CD14-positive monocyte (primary cell): Measurements from ENCODE around the gene SIGLEC8. TPM values are rescaled to one million over a fixed set of nuclear protein-coding genes. Genes with fewer than 3 reads are reported as not detected.

Experiments used
- DNase-seq, 3 donors: peaks; one replicate each; pipeline ENCODE4 v3.0.0-alpha.2; 2011 to 2022
- H2AFZ ChIP-seq: 2 replicates; pipeline ENCODE4 v1.6.0; 2012; ENCODE audit warnings: mild to moderate bottlenecking, low read depth, low read length, inconsistent platforms; ENCODE audit not compliant: insufficient read depth, poor library complexity, severe bottlenecking
- H3K27ac ChIP-seq, 2 donors: 1 replicate in 1 of 2; 2 replicates in 1 of 2; pipeline ENCODE4 v1.5.1; 2012 to 2013; ENCODE audit warnings: low read length in 2 of 2, control low read depth in 1 of 2, inconsistent platforms in 1 of 2, low read depth in 1 of 2, mild to moderate bottlenecking in 1 of 2
- H3K27me3 ChIP-seq, 2 donors: one replicate each; pipeline versions ENCODE4 v1.6.0 to v1.6.1; 2011 to 2013; ENCODE audit warnings: low read length in 2 of 2; ENCODE audit not compliant: control insufficient read depth in 2 of 2, insufficient read depth in 2 of 2
- H3K36me3 ChIP-seq, 2 donors: replicated peaks in 1 of 2; 1 replicate in 1 of 2; 2 replicates in 1 of 2; pipeline versions ENCODE4 v1.5.1 to v1.6.1; 2012 to 2013; ENCODE audit warnings: low read length in 2 of 2, control low read depth in 1 of 2, inconsistent platforms in 1 of 2, mild to moderate bottlenecking in 1 of 2; ENCODE audit not compliant: insufficient read depth in 2 of 2, control insufficient read depth in 1 of 2
- H3K4me1 ChIP-seq, 2 donors: 1 replicate in 1 of 2; 2 replicates in 1 of 2; pipeline versions ENCODE4 v1.5.1 to v1.6.1; 2012 to 2013; ENCODE audit warnings: low read length in 2 of 2, control low read depth in 1 of 2, inconsistent platforms in 1 of 2, mild to moderate bottlenecking in 1 of 2, moderate library complexity in 1 of 2; ENCODE audit not compliant: insufficient read depth in 2 of 2, control insufficient read depth in 1 of 2
- H3K4me2 ChIP-seq: replicated peaks from 2 replicates; pipeline ENCODE3; 2012; ENCODE audit warnings: low read length, moderate library complexity, mild to moderate bottlenecking; ENCODE audit not compliant: poor library complexity, severe bottlenecking; ENCODE audit errors: extremely low read depth
- H3K4me3 ChIP-seq, 3 experiments: fragments of 200-600 bp in 1 of 3; sonication (generic) in 1 of 3; replicated peaks in 1 of 3; 1 replicate in 2 of 3; 2 replicates in 1 of 3; pipeline ENCODE4 v1.5.1; 2011 to 2013; ENCODE audit warnings: low read length in 3 of 3, mild to moderate bottlenecking in 3 of 3, control low read depth in 2 of 3, low read depth in 2 of 3, inconsistent platforms in 1 of 3, moderate library complexity in 1 of 3
- H3K79me2 ChIP-seq: 2 replicates; pipeline ENCODE4 v1.6.0; 2012; ENCODE audit warnings: mild to moderate bottlenecking, control low read depth, inconsistent platforms, low read length, moderate library complexity; ENCODE audit not compliant: insufficient read depth
- H3K9ac ChIP-seq: 2 replicates; pipeline ENCODE4 v1.6.0; 2017; ENCODE audit warnings: low read length, mild to moderate bottlenecking; ENCODE audit not compliant: insufficient read depth, poor library complexity, severe bottlenecking
- H3K9me3 ChIP-seq, 2 donors: replicated peaks in 1 of 2; 1 replicate in 1 of 2; 2 replicates in 1 of 2; pipeline versions ENCODE4 v1.5.1 to v1.6.1; 2012 to 2013; ENCODE audit warnings: low read length in 2 of 2, control low read depth in 1 of 2; ENCODE audit not compliant: control insufficient read depth in 1 of 2, insufficient read depth in 1 of 2
- H4K20me1 ChIP-seq: 2 replicates; pipeline ENCODE4 v1.6.0; 2012; ENCODE audit warnings: mild to moderate bottlenecking, low read length, control low read depth, moderate library complexity; ENCODE audit not compliant: insufficient read depth
- H3K27ac Mint-ChIP-seq, 7 donors: one replicate each; pipeline ENCODE4 v1.8.0; 2020; ENCODE audit warnings: mild to moderate bottlenecking in 7 of 7, mixed read lengths in 7 of 7, moderate library complexity in 6 of 7, inconsistent platforms in 2 of 7
- H3K27me3 Mint-ChIP-seq, 3 donors: one replicate each; pipeline ENCODE4 v1.8.0; 2021 to 2022; ENCODE audit warnings: low read depth in 3 of 3, mild to moderate bottlenecking in 3 of 3, mixed read lengths in 3 of 3, moderate library complexity in 3 of 3, inconsistent platforms in 1 of 3
- H3K36me3 Mint-ChIP-seq, 2 donors: one replicate each; pipeline ENCODE4 v1.8.0; 2020; ENCODE audit warnings: mixed read lengths in 2 of 2, inconsistent platforms in 1 of 2, mild to moderate bottlenecking in 1 of 2
- H3K4me1 Mint-ChIP-seq: one replicate; pipeline ENCODE4 v1.8.0; 2020; ENCODE audit warnings: mild to moderate bottlenecking, mixed read lengths
- H3K4me3 Mint-ChIP-seq, 2 donors: one replicate each; pipeline ENCODE4 v1.8.0; 2020; ENCODE audit warnings: mild to moderate bottlenecking in 2 of 2, mixed read lengths in 2 of 2, moderate library complexity in 1 of 2
- H3K9me3 Mint-ChIP-seq, 7 donors: one replicate each; pipeline ENCODE4 v1.8.0; 2020 to 2022; ENCODE audit warnings: mixed read lengths in 7 of 7, mild to moderate bottlenecking in 6 of 7, moderate library complexity in 6 of 7, inconsistent platforms in 2 of 7
- WGBS: methylation state at CpG from one replicate; pipeline ENCODE4 v1.1.5; 2013; ENCODE audit warnings: missing lambda C conversion rate; ENCODE audit not compliant: insufficient coverage; 5-methylcytosine and 5-hydroxymethylcytosine counted together
- intact Hi-C, 2 donors: fragments of 100-400 bp; cut with micrococcal nuclease; formaldehyde crosslinking; loops; one replicate each; pipeline versions ENCODE4 v1.15.0 to v1.15.1; 2023
- polyA plus RNA-seq, 3 donors: library from polyadenylated mRNA; depleted of rRNA in 1 of 3; unstranded in 2 of 3; stranded (reverse) in 1 of 3; fragments of 300-500 nt in 2 of 3; fragments of >200 nt in 1 of 3; fragmentation: Illumina TruSeq in 2 of 3; gene quantifications; 1 replicate in 2 of 3; 2 replicates in 1 of 3; pipeline ENCODE4 v1.2.3, GENCODE V29; 2012 to 2021
- small RNA-seq: library from RNA; depleted of rRNA; stranded (forward); fragments of <200 nt; gene quantifications from one replicate; pipeline ENCODE3, GENCODE V24; 2012; ENCODE audit warnings: low read depth; ENCODE audit not compliant: insufficient read length
- TF ChIP-seq, protein P1 (sequence below): fragments of 200-600 bp; IDR thresholded peaks from one replicate; pipeline ENCODE4 v1.8.0; 2022; ENCODE audit warnings: antibody characterized with exemption, mild to moderate bottlenecking

The SIGLEC8 gene
- polyA plus RNA-seq, 3 donors: not detected

DNA sequence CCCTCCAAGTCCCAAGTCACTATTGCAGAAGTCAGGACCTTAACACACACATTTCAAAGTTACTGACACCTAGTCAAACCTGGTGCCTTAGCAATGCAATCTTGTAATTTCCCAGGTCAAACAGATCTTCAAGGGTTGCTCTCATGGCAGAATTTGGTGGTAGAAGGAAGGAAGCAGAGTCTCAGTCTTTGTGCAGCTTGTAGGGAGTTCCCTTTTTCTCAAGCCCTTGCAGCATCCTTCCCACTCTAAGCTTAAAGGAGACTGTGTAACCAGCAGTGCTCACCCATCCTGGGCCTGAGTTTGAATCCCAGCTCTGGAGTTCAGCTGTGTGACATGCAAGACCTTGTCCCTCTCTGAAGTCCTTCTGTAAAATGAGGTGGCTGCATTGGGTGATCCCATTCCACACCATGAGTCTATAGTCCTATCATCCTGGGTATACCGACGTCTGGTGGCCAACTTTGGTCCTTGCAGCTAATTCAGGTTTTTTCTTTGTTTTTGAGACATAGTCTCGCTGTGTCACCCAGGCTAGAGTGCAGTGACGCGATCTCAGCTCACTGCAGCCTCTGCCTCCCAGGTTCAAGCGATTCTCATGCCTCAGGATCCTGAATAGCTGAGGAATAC lies 50.6 kb downstream of the SIGLEC8 start:
- TF ChIP-seq, protein P1, sequence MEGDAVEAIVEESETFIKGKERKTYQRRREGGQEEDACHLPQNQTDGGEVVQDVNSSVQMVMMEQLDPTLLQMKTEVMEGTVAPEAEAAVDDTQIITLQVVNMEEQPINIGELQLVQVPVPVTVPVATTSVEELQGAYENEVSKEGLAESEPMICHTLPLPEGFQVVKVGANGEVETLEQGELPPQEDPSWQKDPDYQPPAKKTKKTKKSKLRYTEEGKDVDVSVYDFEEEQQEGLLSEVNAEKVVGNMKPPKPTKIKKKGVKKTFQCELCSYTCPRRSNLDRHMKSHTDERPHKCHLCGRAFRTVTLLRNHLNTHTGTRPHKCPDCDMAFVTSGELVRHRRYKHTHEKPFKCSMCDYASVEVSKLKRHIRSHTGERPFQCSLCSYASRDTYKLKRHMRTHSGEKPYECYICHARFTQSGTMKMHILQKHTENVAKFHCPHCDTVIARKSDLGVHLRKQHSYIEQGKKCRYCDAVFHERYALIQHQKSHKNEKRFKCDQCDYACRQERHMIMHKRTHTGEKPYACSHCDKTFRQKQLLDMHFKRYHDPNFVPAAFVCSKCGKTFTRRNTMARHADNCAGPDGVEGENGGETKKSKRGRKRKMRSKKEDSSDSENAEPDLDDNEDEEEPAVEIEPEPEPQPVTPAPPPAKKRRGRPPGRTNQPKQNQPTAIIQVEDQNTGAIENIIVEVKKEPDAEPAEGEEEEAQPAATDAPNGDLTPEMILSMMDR: peak; percentile 32
- H3K27ac Mint-ChIP-seq: peak overlapping the region; percentile 88 to 98 (median 95)
- Histone ChIP-seq H4K20me1 (no peaks in the 10 kb centered on the region), H3K4me2 (peak overlapping the region; percentile 47), H3K27me3 (no peaks in the 10 kb centered on the region), H3K79me2 (no peaks in the 10 kb centered on the region), H3K4me3 (peak overlapping the region in 1 of 3 experiments; percentile 51), H3K9me3 (peaks cover 2 to 11% of the 10 kb centered on the region in 2 donors), H3K4me1 (peaks cover 48 to 50% of the 10 kb centered on the region in 2 donors), H3K9ac (peak overlapping the region; percentile 48), H3K36me3 (peaks cover 3 to 10% of the 10 kb centered on the region in 2 donors), H2AFZ (no peak overlapping the region), H3K27ac (peak overlapping the region; percentile 85 to 92)
- H3K4me3 Mint-ChIP-seq: peak overlapping the region in 1 of 2 donors; percentile 26
- peaks cover 0 to 2% (median 0%) of the 10 kb centered on the region in 3 donors for H3K27me3 Mint-ChIP-seq
- H3K4me1 Mint-ChIP-seq: peaks cover 45% of the 10 kb centered on the region
- peak; percentile 88 to 98 (median 92) for DNase-seq
- peaks cover 16 to 31% of the 10 kb centered on the region in 2 donors for H3K36me3 Mint-ChIP-seq
- intact Hi-C loops: no loop called here
- WGBS: 47% methylated on average over 5 of the region's 6 CpGs
- peaks cover 6 to 18% (median 12%) of the 10 kb centered on the region in 7 donors for H3K9me3 Mint-ChIP-seq

DNA sequence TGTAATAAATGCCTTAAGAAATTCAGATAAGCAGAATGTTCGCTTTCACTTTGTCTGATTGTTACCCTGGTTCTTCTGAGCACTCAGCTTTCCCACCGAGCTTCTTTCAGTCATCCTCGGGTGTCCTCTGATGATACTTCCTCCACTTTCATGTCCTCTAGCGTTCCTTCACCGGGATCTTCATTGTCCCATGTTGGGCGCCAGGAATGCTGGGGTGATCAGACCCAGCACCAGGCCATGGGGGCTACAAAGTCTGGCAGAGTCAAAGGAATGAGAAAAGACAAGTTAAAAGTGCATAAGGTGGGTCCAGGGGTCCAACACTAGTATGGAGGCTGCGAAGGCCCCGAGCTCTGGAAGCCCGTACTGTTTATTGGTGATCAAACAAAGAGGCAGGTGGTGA lies 56.1 kb downstream of the SIGLEC8 start:
- H4K20me1 ChIP-seq: no peaks in the 10 kb centered on the region
- 98% methylated on average over 9 of the region's 9 CpGs for WGBS
- Mint-ChIP-seq H3K4me3 (no peak overlapping the region), H3K27me3 (peaks cover 0 to 2% (median 0%) of the 10 kb centered on the region in 3 donors), H3K36me3 (peaks cover 5 to 18% of the 10 kb centered on the region in 2 donors), H3K27ac (no peak overlapping the region), H3K4me1 (peaks cover 22% of the 10 kb centered on the region), H3K9me3 (peaks cover 19 to 29% (median 25%) of the 10 kb centered on the region in 7 donors)
- TF ChIP-seq, protein P1: no peak
- intact Hi-C loops: no loop called here
- no peak overlapping the region for H3K27ac ChIP-seq
- H3K9me3 ChIP-seq: peaks cover 16 to 26% of the 10 kb centered on the region in 2 donors
- no peak for DNase-seq
- H3K36me3 ChIP-seq: no peaks in the 10 kb centered on the region
- H3K4me3 ChIP-seq: no peak overlapping the region
- H3K27me3 ChIP-seq: no peaks in the 10 kb centered on the region
- H3K79me2 ChIP-seq: peaks cover 3% of the 10 kb centered on the region
- no peak overlapping the region for H3K9ac ChIP-seq
- no peak overlapping the region for H2AFZ ChIP-seq
- H3K4me2 ChIP-seq: no peak overlapping the region
- H3K4me1 ChIP-seq: peaks cover 22 to 23% of the 10 kb centered on the region in 2 donors

Small RNAs within 50 kb of the gene (small RNA-seq; reads per million reads assigned to genes)
- gene AC020914.3: not detected
- not detected for gene AC020914.5

Other genes with a start within 250 kb of the SIGLEC8 start
- 100 to 1,000 TPM; 229 to 360 (median 264) TPM for gene CD33, start 233.4 kb downstream of the SIGLEC8 start, polyA plus RNA-seq
- gene SIGLECL1, start 207.4 kb downstream of the SIGLEC8 start, polyA plus RNA-seq: under 1 TPM in 1 of 3 donors, not detected in 2; 0.16 TPM
- under 1 TPM in 1 of 3 donors, not detected in 2; 0.05 TPM for gene IGLON5, start 146.8 kb downstream of the SIGLEC8 start, polyA plus RNA-seq
- 1 to 10 TPM in 1 of 3 donors, under 1 TPM in 2; 0.62 to 2.3 (median 0.73) TPM for gene VSIG10L, start 116.3 kb downstream of the SIGLEC8 start, polyA plus RNA-seq
- gene ETFB, start 92.1 kb downstream of the SIGLEC8 start, polyA plus RNA-seq: 10 to 100 TPM; 51.0 to 72.1 (median 63.0) TPM
- under 1 TPM in 1 of 3 donors, not detected in 2; 0.08 TPM for gene CLDND2, start 89.5 kb downstream of the SIGLEC8 start, polyA plus RNA-seq
- gene NKG7, start 85.8 kb downstream of the SIGLEC8 start, polyA plus RNA-seq: 10 to 100 TPM; 11.1 to 19.9 (median 16.4) TPM
- not detected for gene LIM2, start 70.5 kb downstream of the SIGLEC8 start, polyA plus RNA-seq
- gene C19orf84, start 67.9 kb downstream of the SIGLEC8 start, polyA plus RNA-seq: not detected
- 100 to 1,000 TPM in 1 of 3 donors, 10 to 100 TPM in 2; 16.6 to 114 (median 64.9) TPM for gene SIGLEC10, start 40.8 kb downstream of the SIGLEC8 start, polyA plus RNA-seq
- not detected for gene CEACAM18, start 20.1 kb upstream of the SIGLEC8 start, polyA plus RNA-seq
- 1 to 10 TPM in 2 of 3 donors, under 1 TPM in 1; 0.24 to 1.8 (median 1.3) TPM for gene SIGLEC12, start 43.3 kb upstream of the SIGLEC8 start, polyA plus RNA-seq
- under 1 TPM in 1 of 3 donors, not detected in 2; 0.04 TPM for gene SIGLEC6, start 73.2 kb upstream of the SIGLEC8 start, polyA plus RNA-seq
- gene ZNF175, start 112.8 kb upstream of the SIGLEC8 start, polyA plus RNA-seq: 1 to 10 TPM in 1 of 3 donors, under 1 TPM in 2; 0.39 to 2.4 (median 0.82) TPM
- 10 to 100 TPM in 2 of 3 donors, not detected in 1; 10.2 to 12.6 TPM for gene SIGLEC5, start 171.9 kb upstream of the SIGLEC8 start, polyA plus RNA-seq
- gene SIGLEC14, start 188.4 kb upstream of the SIGLEC8 start, polyA plus RNA-seq: 100 to 1,000 TPM in 1 of 3 donors, 10 to 100 TPM in 2; 63.5 to 129 (median 95.0) TPM
- 1 to 10 TPM in 2 of 3 donors, under 1 TPM in 1; 0.99 to 5.1 (median 2.4) TPM for gene SPACA6, start 234.9 kb upstream of the SIGLEC8 start, polyA plus RNA-seq